NCI-H2196 (cell line): ENCODE data around the gene TSC22D4.
"Not testable (repeated sequence)": the region's sequence is repeated elsewhere in the genome, so short reads cannot be mapped to it uniquely, and the experiment has no call there.

Source experiments
- DNase-seq: peaks from one replicate; lab custom pipeline; 2025; ENCODE audit not compliant: unreplicated experiment; lab: John Stamatoyannopoulos, UW

The TSC22D4 gene

DNA sequence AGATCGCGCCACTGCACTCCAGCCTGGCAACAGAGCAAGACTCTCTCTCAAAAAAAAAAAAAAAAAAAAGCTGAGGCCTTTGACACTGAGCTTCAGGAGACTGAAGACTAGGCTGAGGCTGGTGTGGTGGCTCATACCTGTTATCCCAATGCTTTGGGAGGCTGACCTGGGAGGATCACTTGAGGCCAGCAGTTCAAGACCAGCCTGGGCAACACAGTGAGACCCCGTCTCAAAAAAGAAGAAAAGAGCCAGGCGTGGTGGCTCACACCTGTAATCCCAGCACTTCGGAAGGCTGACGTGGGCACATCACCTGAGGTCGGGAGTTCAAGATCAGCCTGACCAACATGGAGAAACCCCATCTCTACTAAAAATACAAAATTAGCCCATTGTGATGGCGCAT is 31.7 kb downstream of the TSC22D4 start:
- not testable (repeated sequence) for DNase-seq

DNA sequence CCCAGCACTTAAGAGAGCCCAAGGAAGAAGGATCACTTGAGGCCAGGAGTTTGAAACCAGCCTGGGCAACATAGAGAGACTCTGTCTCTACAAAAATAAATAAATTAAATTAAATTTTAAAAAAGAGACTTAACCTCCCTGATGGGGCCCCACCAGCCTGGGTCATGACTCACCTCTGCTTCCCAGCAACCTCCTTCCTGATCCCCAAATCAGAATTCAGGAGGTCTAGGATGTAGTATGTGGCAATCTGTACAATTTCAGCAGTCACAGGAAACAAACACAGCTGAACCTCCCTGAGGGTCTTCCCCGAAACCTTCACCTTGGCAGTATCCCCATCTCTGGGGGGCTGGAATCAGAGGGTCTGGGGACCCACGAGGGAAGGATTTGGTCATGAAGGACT is 33.0 kb downstream of the TSC22D4 start:
- DNase-seq: no peak

DNA sequence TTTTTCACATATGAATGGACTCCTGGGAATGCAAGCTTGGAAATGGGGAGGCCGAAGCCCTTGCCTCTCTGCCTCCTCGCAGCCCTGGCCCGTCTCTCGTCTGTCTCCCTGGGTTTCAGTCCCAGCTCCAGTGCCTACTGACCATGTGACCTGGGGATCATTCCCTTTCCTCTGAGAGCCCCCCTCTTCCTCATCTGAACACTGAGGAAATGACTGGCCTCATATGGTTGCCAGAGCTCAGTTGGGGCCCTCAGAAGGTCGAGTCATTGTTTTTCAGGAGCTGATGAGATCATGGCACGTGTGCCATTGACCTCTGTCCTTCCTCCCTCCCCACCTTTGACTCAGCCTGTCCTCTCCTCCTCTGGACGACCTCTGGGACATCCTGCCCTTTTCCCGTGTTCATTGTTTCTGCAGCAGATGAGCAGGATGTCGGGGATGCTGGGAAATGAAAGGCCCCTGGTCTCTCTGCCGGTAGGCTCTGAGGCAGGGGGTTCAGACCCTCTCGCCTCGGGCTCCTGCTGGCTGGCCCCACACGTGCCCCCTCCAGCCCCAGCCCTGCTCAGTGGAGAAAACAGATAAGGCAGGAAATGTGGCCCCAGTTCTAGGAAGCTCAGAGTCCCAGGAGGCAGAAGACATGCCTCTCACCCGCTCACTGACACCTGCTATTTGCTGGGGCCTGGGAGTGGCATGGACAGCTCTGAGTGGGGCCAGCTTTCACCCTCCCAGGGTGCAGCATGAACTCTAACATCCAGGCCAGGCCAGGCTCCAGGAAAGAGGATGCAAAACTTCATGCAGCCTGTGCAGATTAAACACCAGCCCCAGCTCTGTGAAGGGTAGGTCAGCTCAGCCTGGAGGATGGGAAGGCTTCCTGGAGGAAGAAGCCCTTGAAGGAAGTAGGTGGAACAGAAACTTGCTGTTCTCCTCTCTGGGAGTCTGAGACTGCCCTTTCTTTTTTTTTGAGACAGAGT is 34.4 kb downstream of the TSC22D4 start:
- DNase-seq: no peak

DNA sequence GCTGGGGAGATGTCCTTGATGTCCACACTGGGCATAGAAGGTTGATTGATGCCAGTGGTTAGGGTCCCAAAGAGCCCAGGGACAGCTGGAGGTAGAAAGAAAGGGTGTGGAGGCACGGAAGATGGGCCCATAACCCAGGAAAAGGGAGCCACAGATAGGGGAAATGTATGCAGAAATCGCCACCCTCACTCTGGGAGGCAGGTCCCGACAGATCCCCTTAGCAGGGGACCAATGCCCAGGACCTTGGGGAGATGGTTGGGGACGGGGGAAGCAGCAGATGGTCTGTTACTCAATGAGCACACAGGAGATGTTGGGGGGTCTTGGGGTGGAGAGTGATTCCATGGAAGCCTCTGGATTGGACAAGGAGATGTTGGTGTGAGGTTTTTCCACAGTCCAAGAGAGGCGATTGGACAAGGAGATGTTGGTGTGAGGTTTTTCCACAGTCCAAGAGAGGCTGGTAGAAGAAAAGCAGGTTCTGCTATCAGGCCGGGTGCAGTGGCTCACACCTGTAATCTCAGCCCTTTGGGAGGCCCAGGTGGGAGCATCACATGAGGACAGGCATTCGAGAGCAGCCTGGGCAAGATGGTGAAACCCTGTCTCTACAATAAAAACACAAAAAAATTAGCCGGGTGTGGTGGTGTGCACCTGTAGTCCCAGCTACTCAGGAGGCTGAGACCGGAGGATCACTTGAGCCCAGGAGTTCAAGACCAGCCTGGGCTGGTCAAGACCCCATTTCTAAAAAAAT is 35.7 kb downstream of the TSC22D4 start:
- no peak for DNase-seq

DNA sequence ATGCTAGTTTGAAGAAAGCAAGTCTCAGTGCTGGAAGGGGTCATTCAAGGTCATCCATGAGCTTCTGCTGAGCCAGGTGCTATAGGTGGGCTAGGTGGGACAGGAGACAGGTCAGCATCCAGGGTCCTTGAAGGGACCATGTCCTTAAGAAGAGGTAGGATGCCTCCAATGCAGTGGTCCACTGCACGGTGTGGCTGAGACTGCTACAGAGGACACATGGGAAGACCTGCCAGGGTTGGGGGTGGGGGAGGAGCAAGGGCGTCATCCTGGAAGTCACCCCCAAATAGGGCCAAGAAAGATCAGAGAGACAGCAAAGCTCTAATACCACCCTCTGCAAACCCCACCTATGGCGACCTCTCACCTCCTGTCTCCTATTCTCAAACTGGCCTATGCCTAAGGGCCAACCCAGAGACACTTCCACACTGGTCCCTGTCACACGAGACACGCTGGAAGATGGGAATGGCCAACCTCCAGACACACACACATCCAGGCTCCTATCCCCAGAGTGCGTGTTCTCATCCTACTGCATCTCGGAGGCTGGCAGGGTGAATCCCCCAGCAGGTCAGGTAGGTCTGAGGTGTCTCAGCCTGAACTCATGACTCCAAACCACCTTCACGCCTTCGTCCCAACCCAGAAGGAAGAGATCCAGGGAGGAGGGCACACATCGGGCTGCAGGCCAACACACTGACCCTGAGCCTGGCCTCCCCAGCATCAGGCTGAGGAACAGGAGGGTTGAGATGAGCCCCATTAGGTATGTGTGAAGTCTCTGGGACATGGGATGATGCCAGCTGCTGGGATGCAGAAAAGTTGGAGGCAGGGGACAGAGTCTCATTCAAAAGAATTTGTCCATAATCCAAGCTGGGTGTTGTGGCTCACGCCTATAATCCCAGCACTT is 37.1 kb downstream of the TSC22D4 start:
- no peak for DNase-seq

DNA sequence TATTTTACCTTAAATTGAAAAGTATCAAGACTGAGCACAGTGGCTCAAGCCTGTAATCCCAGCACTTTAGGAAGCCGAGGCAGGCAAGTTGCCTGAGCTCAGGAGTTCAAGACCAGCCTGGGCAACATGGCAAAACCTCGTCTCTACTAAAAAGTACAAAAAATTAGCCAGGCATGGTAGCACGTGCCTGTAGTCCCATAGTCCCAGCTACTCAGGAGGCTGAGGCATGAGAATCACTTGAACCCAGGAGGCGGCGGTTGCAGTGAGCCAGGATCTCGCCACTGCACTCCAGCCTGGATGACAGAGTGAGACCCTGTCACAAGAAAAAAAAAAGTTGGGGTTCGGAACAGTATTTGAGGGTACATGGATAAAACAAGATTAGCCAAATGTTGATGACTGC is 39.8 kb downstream of the TSC22D4 start:
- not testable (repeated sequence) for DNase-seq

DNA sequence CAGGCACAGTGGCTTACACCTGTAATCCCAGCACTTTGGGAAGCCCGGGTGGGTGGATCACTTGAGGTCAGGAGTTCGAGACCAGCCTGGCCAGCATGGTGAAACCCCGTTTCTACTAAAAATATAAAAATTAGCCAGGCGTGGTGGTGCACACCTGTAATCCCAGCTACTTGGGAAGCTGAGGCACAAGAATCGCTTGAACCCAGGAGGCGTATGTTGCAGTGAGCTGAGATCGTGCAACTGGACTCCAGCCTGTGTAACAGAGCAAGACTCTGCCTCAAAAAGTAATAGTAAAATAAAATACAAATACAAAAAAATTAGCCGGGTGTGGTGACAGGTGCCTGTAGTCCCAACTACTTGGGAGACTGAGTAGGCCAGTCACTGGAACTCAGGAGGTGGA is 40.3 kb downstream of the TSC22D4 start:
- not testable (repeated sequence) for DNase-seq

DNA sequence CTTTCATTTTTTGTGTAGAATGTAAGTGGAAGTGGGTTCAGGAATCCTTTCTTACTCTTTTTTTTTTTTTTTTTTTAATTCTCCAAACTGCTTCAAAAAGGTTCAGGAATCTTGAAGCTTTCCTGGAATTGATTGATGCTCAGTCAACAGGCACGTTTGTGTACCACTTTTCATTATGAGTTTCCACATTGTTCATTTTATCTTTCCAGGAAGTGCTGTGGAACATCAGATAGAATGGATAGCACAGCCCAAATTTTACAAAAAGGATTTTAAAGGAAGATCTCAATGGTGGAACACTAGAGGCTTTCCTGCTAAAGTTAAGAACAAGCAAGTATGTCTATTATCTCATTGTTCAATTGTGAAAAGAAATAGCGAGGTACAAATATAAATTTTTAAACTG is 40.8 kb downstream of the TSC22D4 start:
- DNase-seq: no peak

DNA sequence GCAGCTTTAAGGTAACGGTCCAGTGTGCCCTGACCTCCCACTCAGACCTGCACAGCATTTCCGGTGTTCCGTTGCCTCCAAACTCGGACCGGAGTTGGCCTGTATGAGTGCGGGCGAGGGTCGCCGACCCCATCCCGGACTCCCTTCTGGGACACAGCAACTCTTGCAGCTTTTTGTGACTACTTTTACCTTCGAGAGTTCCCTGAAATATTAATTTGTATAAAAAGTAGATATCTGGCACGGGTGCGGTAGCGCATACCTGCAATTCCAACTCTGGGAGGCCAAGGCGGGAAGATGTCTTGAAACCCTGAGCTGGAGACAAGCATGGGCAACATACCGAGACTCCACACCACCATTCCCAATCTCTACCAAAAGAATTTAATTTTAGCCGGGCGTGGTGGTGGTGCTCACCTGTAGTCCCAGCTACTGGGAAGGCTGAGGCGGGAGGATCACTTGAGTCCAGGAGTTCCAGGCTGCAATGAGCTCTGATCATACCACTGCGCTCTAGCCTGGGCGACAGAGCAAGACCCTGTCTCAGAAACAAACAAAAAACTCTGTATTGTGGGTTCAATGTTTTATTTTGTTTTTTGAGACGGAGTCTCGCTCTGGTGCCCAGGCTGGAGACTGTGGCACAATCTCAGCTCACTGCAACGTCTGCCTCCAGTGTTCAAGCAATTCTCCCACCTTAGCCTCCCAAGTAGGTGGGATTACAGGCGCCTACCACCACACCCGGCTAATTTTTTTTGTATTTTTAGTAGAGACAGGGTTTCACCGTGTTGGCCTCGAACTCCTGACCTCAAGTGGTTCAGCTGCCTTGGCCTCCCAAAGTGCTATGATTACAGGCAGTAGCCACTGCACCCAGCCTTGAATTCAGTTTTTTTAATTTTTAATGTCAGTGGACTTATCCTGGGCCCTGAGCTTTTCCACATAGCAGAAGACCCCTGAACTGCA is 41.6 kb downstream of the TSC22D4 start:
- DNase-seq: no peak

DNA sequence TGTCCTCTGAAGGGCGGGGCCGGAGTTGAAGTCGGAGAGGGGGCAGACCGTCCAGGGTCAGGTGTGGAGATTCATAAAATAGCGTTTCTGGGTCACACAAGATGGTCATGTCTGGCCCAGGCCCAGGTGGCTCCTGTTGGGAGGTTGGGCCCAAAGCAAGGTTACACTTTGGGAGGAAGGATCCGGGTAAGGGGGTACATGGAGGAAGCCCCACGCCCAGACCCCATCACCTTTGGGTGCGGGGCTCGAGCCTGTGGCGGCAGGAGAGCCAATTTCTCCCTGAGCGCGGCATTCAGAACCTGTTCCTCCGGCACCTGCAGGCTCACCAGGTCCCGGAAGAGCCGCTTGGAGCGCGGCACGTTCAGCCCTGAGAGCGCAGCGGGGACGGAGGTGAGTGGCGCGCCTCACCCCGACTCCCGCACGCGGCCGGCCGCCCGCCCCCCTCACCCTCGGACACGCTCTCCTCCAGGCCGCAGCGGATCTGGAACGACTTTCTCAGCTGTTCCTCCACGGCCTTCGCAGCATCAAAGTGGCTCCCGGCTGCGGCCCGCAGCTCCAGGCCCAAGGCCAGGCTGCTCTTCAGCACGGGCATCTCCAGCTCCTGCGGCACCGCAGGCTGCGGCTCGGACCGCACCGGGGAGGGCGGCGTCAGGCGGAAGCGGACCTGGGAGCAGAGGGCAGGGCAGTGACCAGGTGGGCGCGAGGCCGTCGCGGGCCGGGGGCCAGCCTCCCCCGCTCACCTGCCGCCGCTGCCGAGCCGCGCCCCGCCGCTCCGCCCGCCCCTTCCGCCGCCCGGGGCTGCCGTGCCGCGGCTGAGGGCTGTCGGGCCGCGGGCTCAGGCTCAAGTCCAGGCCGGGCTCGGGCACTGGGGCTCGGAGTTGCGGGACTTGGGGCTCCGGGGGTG is 43.4 kb downstream of the TSC22D4 start:
- no peak for DNase-seq

DNA sequence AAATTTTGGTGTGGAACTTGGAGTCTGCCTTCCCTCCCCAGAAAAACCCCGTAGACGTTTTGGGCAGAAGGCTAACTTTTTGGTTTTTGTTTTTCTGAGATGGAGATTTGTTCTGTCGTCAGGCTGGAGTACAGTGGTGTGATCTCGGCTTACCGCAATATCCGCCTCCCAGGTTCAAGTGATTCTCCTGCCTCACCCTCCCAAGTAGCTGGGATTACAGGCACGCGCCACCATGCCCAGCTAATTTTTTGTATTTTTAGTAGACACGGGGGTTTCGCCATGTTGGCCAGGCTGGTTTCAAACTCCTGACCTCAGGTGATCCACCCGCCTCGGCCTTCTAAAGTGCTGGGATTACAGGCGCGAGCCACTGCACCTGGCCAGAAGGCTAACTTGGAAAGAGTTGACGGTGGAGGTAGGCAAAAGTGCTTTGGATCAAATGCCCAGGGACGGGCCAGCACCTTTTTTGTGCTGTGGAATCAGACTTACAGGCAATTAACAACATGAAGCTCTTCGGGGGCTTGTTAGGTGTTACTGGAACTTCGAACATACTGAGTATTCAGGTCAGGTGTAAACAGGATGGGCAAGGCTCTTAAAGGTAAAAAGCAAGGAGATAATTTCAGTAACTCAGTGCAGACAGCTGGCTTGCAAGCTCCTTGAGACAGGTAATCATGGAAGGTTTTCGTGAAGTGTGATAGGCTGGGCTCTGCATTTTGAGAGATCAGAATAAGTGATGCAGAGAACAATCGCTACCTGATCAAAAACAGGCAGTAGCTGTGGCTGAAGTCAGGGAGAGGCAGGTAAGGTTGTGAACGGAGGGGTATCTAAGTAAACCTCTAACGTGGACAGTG is 44.5 kb downstream of the TSC22D4 start:
- DNase-seq: no peak

DNA sequence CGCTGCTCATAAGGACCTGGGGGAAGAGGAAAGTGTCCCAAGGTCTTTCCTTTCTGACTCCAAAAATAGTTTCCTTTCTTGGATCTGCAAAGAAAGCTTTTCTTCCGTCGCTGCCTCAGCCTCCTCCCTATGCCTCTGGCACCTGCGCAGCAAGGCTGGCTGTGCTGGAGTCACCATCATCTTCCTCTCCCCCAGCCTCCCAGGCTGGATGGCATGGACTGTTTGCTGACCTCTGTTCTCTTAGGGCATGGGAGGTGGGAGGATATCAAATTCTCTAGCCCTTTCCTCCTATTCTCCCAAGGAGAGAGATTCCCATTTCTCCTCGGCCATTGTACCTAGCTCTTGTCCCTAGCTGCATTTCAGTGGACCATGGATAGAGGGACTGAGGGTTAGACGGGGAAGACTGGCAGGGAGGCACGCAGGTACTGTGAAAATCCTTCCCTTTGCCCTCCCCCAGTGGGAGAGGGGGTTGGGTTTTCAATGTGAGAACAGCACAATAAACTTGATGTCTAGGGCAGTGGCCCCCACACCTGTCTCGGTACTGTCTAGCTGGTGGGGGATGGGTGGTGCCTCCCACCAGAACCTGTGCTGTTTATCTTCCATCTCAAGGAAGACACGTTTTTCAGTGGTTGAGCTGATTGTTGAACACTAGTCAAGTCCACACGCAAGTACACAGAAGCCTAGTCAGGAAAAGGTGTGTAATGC is 45.3 kb downstream of the TSC22D4 start:
- DNase-seq: no peak

DNA sequence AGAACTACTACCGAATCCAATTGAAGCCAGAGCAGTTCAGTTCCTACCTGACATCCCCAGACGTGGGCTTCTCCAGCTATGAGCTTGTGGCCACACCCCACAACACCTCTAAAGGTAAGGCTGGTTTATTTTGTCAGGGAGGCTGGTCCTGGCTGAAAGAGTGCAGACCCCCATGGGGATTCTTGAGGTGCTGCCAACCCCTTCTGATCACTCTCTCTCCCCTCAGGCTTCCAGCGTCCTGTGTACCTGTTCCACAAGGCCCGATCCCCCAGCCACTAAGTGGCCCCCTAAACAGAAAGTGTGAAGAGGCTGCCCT is 45.8 kb downstream of the TSC22D4 start:
- DNase-seq: no peak

DNA sequence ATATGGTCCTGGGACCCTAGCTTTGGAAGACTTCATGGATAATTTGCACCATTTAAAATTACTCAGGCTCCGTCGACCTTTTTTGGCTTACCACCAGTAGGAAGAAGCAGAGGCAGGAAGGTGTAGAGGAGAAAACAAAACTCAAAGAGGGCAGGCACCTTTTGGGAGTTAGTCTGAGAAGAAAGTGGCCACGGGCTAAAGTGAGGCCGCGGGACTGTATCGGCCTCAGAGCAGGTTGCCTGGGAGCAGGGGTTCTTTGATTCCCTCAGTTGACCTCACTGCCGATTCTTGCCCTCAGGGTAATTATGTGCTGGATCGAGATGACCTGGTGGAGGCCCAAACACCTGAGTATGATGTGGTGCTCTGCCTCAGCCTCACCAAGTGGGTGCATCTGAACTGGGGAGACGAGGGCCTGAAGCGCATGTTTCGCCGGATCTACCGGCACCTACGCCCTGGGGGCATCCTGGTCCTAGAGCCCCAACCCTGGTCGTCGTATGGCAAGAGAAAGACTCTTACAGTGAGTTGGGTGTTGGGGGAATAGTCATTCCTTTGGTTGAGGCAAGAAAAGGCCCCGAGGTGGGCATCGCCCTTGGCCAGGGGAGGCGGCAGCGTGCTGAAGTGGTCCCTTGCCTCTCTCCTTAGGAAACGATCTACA is 46.3 kb downstream of the TSC22D4 start:
- DNase-seq: no peak

DNA sequence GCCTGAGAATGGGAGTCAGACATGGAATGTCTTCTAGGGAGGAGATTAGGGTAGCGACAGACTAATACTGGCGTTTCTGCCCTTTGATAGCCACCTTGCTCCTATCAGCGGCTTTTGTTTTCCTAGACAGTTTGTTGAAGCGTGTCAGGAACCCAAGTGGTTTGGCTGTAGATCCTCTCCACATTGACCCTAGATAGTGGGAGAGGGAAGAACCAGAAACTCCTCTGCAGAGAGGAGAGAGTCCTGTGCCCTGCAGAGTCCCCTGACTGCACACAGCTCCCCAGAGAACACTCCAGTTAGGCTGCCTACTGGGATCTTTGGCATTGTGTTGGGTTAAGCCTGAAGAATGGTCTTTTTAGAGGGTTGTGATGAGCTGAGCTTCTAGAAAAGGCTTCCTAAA is 47.0 kb downstream of the TSC22D4 start:
- DNase-seq: no peak

DNA sequence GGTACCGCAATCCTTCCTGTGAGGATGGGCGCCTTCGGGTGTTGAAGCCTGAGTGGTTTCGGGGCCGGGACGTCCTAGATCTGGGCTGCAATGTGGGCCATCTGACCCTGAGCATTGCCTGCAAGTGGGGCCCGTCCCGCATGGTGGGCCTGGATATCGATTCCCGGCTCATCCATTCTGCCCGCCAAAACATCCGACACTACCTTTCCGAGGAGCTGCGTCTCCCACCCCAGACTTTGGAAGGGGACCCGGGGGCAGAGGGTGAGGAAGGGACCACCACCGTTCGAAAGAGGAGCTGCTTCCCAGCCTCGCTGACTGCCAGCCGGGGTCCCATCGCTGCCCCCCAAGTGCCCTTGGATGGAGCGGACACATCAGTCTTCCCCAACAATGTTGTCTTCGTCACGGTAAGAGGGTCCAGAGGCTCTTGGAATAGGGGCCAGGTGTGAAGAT is 47.7 kb downstream of the TSC22D4 start:
- DNase-seq: no peak
